ENCODE results near the gene FOXK2.

- TF ChIP-seq CTCF (IDR thresholded peaks at IDR 0.05): no peak
- TF ChIP-seq POLR2A (IDR thresholded peaks at IDR 0.05): no peak
These were observed 22.9 kb downstream of the FOXK2 start for GRCh38 chr17:82542439-82542838.

All from uterus (tissue), 2 donors.